Liver (tissue), 9 donors: ENCODE measurements around the gene GPHN. TPM values are rescaled to one million over a fixed set of nuclear protein-coding genes. Genes with fewer than 3 reads are reported as not detected.

Experiments
- DNase-seq: peaks from one replicate; pipeline ENCODE4 v3.0.0-alpha.2; 2017; ENCODE audit warnings: low spot score
- H3K27ac ChIP-seq, 2 donors: one replicate each; pipeline ENCODE4 v1.7.0; 2013; ENCODE audit warnings: inconsistent platforms in 2 of 2, low read length in 2 of 2, control low read depth in 1 of 2, low read depth in 1 of 2, mild to moderate bottlenecking in 1 of 2
- H3K27me3 ChIP-seq, 4 donors: one replicate each; pipeline versions ENCODE4 v1.6.1 to v1.7.0; 2013; ENCODE audit warnings: low read length in 3 of 4, inconsistent platforms in 1 of 4, mild to moderate bottlenecking in 1 of 4, moderate library complexity in 1 of 4; ENCODE audit not compliant: control insufficient read depth in 4 of 4, insufficient read depth in 4 of 4
- H3K36me3 ChIP-seq, 4 donors: one replicate each; pipeline versions ENCODE4 v1.6.1 to v1.7.0; 2013; ENCODE audit warnings: low read length in 3 of 4, mild to moderate bottlenecking in 3 of 4, low read depth in 1 of 4, moderate library complexity in 1 of 4; ENCODE audit not compliant: control insufficient read depth in 4 of 4, insufficient read depth in 3 of 4
- H3K4me1 ChIP-seq, 4 donors: one replicate each; pipeline versions ENCODE4 v1.6.1 to v1.7.0; 2013; ENCODE audit warnings: low read length in 3 of 4, mild to moderate bottlenecking in 3 of 4, moderate library complexity in 1 of 4; ENCODE audit not compliant: control insufficient read depth in 4 of 4, insufficient read depth in 4 of 4
- H3K4me3 ChIP-seq, 3 donors: one replicate each; pipeline versions ENCODE4 v1.6.1 to v1.7.0; 2013; ENCODE audit warnings: low read length in 3 of 3, control low read depth in 1 of 3, low read depth in 1 of 3, mild to moderate bottlenecking in 1 of 3
- H3K9ac ChIP-seq, 2 donors: one replicate each; pipeline ENCODE4 v1.7.0; 2013; ENCODE audit warnings: low read length in 2 of 2, mild to moderate bottlenecking in 2 of 2, moderate library complexity in 2 of 2, control low read depth in 1 of 2, low read depth in 1 of 2
- H3K9me3 ChIP-seq, 4 donors: one replicate each; pipeline versions ENCODE4 v1.6.1 to v1.7.0; 2013; ENCODE audit warnings: low read length in 3 of 4; ENCODE audit not compliant: control insufficient read depth in 4 of 4
- ATF3 ChIP-seq: IDR thresholded peaks from 2 replicates; pipeline ENCODE4 v1.6.1; 2016; ENCODE audit warnings: antibody characterized with exemption
- CTCF ChIP-seq: fragments of 150-350 bp; IDR thresholded peaks from 2 replicates; pipeline ENCODE4 v1.5.1; 2017; ENCODE audit warnings: improper control_type of control experiment, low read depth, low read length; ENCODE audit not compliant: missing input control
- EGR1 ChIP-seq, 2 donors: IDR thresholded peaks; 2 replicates each; pipeline ENCODE4 v1.6.1; 2016 to 2018; ENCODE audit warnings: antibody characterized with exemption in 2 of 2, low read depth in 2 of 2
- FOXA1 ChIP-seq: IDR thresholded peaks from 2 replicates; pipeline ENCODE4 v1.6.1; 2016; ENCODE audit warnings: antibody characterized with exemption
- FOXA2 ChIP-seq: IDR thresholded peaks from 2 replicates; pipeline ENCODE4 v1.6.1; 2016; ENCODE audit warnings: antibody characterized with exemption
- GABPA ChIP-seq, 2 donors: IDR thresholded peaks in 1 of 2; conservative IDR thresholded peaks in 1 of 2; 2 replicates each; pipeline ENCODE4 v1.6.1; 2016; ENCODE audit warnings: antibody characterized with exemption in 2 of 2, mild to moderate bottlenecking in 1 of 2, moderate library complexity in 1 of 2
- HNF4A ChIP-seq, 2 donors: conservative IDR thresholded peaks; 2 replicates each; pipeline ENCODE4 v1.6.1; 2016; ENCODE audit warnings: antibody characterized with exemption in 2 of 2, mild to moderate bottlenecking in 2 of 2
- MAX ChIP-seq: IDR thresholded peaks from 2 replicates; pipeline ENCODE4 v1.6.1; 2016; ENCODE audit warnings: antibody characterized with exemption
- RAD21 ChIP-seq, 2 donors: IDR thresholded peaks; 2 replicates each; pipeline ENCODE4 v1.6.1; 2016; ENCODE audit warnings: antibody characterized with exemption in 2 of 2, mild to moderate bottlenecking in 2 of 2
- RXRA ChIP-seq, 2 donors: IDR thresholded peaks; 2 replicates each; pipeline ENCODE4 v1.6.1; 2017 to 2018; ENCODE audit warnings: antibody characterized with exemption in 2 of 2, mild to moderate bottlenecking in 1 of 2
- SP1 ChIP-seq: IDR thresholded peaks from 2 replicates; pipeline ENCODE4 v1.6.1; 2018; ENCODE audit warnings: antibody characterized with exemption, mild to moderate bottlenecking
- TAF1 ChIP-seq: conservative IDR thresholded peaks from 2 replicates; pipeline ENCODE4 v1.6.1; 2016; ENCODE audit warnings: antibody characterized with exemption, mild to moderate bottlenecking
- YY1 ChIP-seq: IDR thresholded peaks from 2 replicates; pipeline ENCODE4 v1.6.1; 2016; ENCODE audit warnings: antibody characterized with exemption, mild to moderate bottlenecking
- ZBTB33 ChIP-seq: IDR thresholded peaks from 2 replicates; pipeline ENCODE4 v1.6.1; 2016; ENCODE audit warnings: antibody characterized with exemption
- WGBS: extraction: QIAGEN DNeasy Blood & Tissue Kit; methylation state at CpG from one replicate; pipeline ENCODE4 v1.1.7; 2013; 5-methylcytosine and 5-hydroxymethylcytosine counted together
- polyA plus RNA-seq, 2 donors: library from polyadenylated mRNA; stranded (reverse) in 1 of 2; unstranded in 1 of 2; fragments of 200-250 nt in 1 of 2; fragments of >200 nt in 1 of 2; fragmentation: Nextera tagmentation in 1 of 2; extraction: Ambion mirVana in 1 of 2; gene quantifications; one replicate each; pipeline versions ENCODE4 v1.2.1 to v1.2.3, GENCODE V29; 2013 to 2015
- total RNA-seq, 2 donors: library from RNA; depleted of rRNA; stranded (reverse); fragments of >200 nt; gene quantifications; one replicate each; pipeline ENCODE4 v1.2.3, GENCODE V29; 2014
- donor health status: healthy.
- donor health status: healthy.
- donor health status: healthy.
- donor health status: healthy.
- donor health status: healthy.

Gene GPHN
- total and polyA plus RNA-seq, 4 donors, result 18.4 to 76.4 (median 47.4) TPM

- H3K36me3 ChIP-seq, result no peaks in the 10 kb centered on the region
- TF ChIP-seq CTCF (no peak), SP1 (no peak), MAX (no peak)
- H3K27me3 ChIP-seq, result no peaks in the 10 kb centered on the region
- no peaks in the 10 kb centered on the region for H3K4me1 ChIP-seq
- H3K9ac ChIP-seq, result no peak overlapping the region
- DNase-seq, result no peak
- H3K4me3 ChIP-seq, result no peak overlapping the region
- H3K27ac ChIP-seq, result no peak overlapping the region
- H3K9me3 ChIP-seq, result no peaks in the 10 kb centered on the region
- 85% methylated on average over 6 of the region's 6 CpGs for WGBS
Observed at GRCh38 chr14:67221248-67221981, 713.5 kb downstream of the GPHN start.

- DNase-seq, result no peak
- Histone ChIP-seq H3K9ac (no peak overlapping the region), H3K4me3 (no peak overlapping the region), H3K27ac (no peak overlapping the region), H3K9me3 (no peaks in the 10 kb centered on the region), H3K36me3 (no peaks in the 10 kb centered on the region), H3K4me1 (no peaks in the 10 kb centered on the region), H3K27me3 (no peaks in the 10 kb centered on the region)
- TF ChIP-seq RXRA (IDR thresholded peaks at IDR 0.05) (no peak), SP1 (no peak), YY1 (no peak), FOXA2 (no peak), GABPA (IDR thresholded peaks at IDR 0.05 in 1 of 2, conservative IDR thresholded peaks at IDR 0.05 in 1 of 2) (no peak), HNF4A (conservative IDR thresholded peaks at IDR 0.05) (no peak), ATF3 (no peak), EGR1 (IDR thresholded peaks at IDR 0.05; ENCODE audit: low read depth in 2 of 2) (no peak), CTCF (no peak), FOXA1 (no peak), RAD21 (IDR thresholded peaks at IDR 0.05) (no peak), ZBTB33 (no peak), MAX (no peak), TAF1 (no peak)
- 90% methylated on average over 4 of the region's 4 CpGs for WGBS
Observed at GRCh38 chr14:67221982-67222328, 714.0 kb downstream of the GPHN start.
